Prostate gland (tissue), 2 donors: ENCODE results near the gene TBX4. TPM values are rescaled to one million over a fixed set of nuclear protein-coding genes. Genes with fewer than 3 reads are reported as not detected.
A peak's percentile ranks its signal among the peaks of the same experiment; 100 is the strongest.

Source experiments
- DNase-seq: peaks from one replicate; pipeline ENCODE4 v3.0.0-alpha.2; 2019; ENCODE audit warnings: low spot score
- H3K27ac ChIP-seq, 2 donors: fragments of 200-600 bp; sonication (generic); 2 replicates each; pipeline ENCODE4 v1.5.1; 2017 to 2019
- H3K27me3 ChIP-seq: fragments of 200-600 bp; sonication (generic); replicated peaks from 2 replicates; pipeline ENCODE4 v1.5.1; 2019; ENCODE audit not compliant: insufficient read depth
- H3K36me3 ChIP-seq, 2 donors: fragments of 200-600 bp; sonication (generic); 1 replicate in 1 of 2; 2 replicates in 1 of 2; pipeline versions ENCODE4 v1.5.1 to v1.8.1; 2017 to 2019
- H3K4me1 ChIP-seq: fragments of 200-600 bp; sonication (generic); replicated peaks from 2 replicates; pipeline ENCODE4 v1.5.1; 2019
- H3K4me3 ChIP-seq, 2 donors: fragments of 200-600 bp; sonication (generic); 2 replicates each; pipeline ENCODE4 v1.5.1; 2017 to 2019
- H3K9me3 ChIP-seq: fragments of 200-600 bp; sonication (generic); 2 replicates; pipeline ENCODE4 v1.5.1; 2017
- CTCF ChIP-seq, 4 experiments: fragments of 200-600 bp in 2 of 4; fragments of 450-650 bp in 2 of 4; sonication (generic) in 2 of 4; IDR thresholded peaks; 1 replicate in 3 of 4; 2 replicates in 1 of 4; pipeline ENCODE4 v1.5.1; 2016 to 2019; ENCODE audit warnings: antibody characterized with exemption in 4 of 4, mild to moderate bottlenecking in 2 of 4, moderate library complexity in 2 of 4
- POLR2A ChIP-seq: fragments of 450-650 bp; IDR thresholded peaks from one replicate; pipeline ENCODE4 v1.6.1; 2016; ENCODE audit warnings: antibody characterized with exemption, mild to moderate bottlenecking
- POLR2AphosphoS5 ChIP-seq: sonication (generic); formaldehyde crosslinking; IDR thresholded peaks from one replicate; pipeline ENCODE4 v1.6.1; 2017; ENCODE audit warnings: antibody characterized with exemption
- WGBS: methylation state at CpG from one replicate; pipeline ENCODE4 v1.1.5; 2018; 5-methylcytosine and 5-hydroxymethylcytosine counted together
- intact Hi-C: fragments of 100-400 bp; cut with DNase I; formaldehyde crosslinking; loops from one replicate; pipeline ENCODE4 v1.14.2; 2022
- total RNA-seq, 2 donors: library from RNA; depleted of rRNA; stranded (reverse); fragments of >200 nt; gene quantifications; one replicate each; pipeline ENCODE4 v1.1.0, GENCODE V29; 2016

TBX4 gene
- total RNA-seq, 2 donors from 2014 or later, result 3.5 to 5.0 TPM

- no peaks in the 10 kb centered on the region for H3K4me1 ChIP-seq
- intact Hi-C loops, result loop anchor here (1.0 to 5.0 kb wide), 4 partner anchors 46 to 654 kb away; partner anchors contain the start of gene MED13
- TF ChIP-seq POLR2AphosphoS5, result no peak
- peak in 3 of 4 experiments; percentile 14 to 34 (median 19) for TF ChIP-seq CTCF (IDR thresholded peaks at IDR 0.05)
- TF ChIP-seq POLR2A, result no peak
- DNase-seq, result peak; percentile 73
- no peaks in the 10 kb centered on the region for H3K27me3 ChIP-seq
- peak overlapping the region; percentile 95 to 98 for H3K27ac ChIP-seq
- peak overlapping the region; percentile 52 to 55 for H3K4me3 ChIP-seq
- 2% methylated on average over 61 of the region's 75 CpGs for WGBS
- H3K9me3 ChIP-seq, result no peaks in the 10 kb centered on the region
- H3K36me3 ChIP-seq, result no peaks in the 10 kb centered on the region
Measured at GRCh38 chr17:61411261-61412142, 40.7 kb upstream of the TBX4 start.

GRCh38 chr17:61412143-61412859, 39.9 kb upstream of the TBX4 start:
- Histone ChIP-seq H3K4me1 (no peaks in the 10 kb centered on the region), H3K36me3 (no peaks in the 10 kb centered on the region), H3K27ac (peak overlapping the region; percentile 95 to 98), H3K27me3 (no peaks in the 10 kb centered on the region), H3K4me3 (peak overlapping the region; percentile 52 to 55), H3K9me3 (no peaks in the 10 kb centered on the region)
- intact Hi-C loops, result loop anchor here (1.0 to 5.0 kb wide), 4 partner anchors 45 to 653 kb away; partner anchors contain the start of gene MED13
- peak; percentile 65 for DNase-seq
- 0% methylated on average over 41 of the region's 69 CpGs for WGBS
- peak; percentile 18 for TF ChIP-seq POLR2AphosphoS5
- TF ChIP-seq CTCF (IDR thresholded peaks at IDR 0.05), result peak; percentile 97 to 99 (median 98)
- no peak for TF ChIP-seq POLR2A

- no peaks in the 10 kb centered on the region for H3K27me3 ChIP-seq
- DNase-seq, result no peak
- no peaks in the 10 kb centered on the region for H3K36me3 ChIP-seq
- intact Hi-C loops, result loop anchor here (1.0 to 5.0 kb wide), 4 partner anchors 44 to 652 kb away; partner anchors contain the start of gene MED13
- H3K27ac ChIP-seq, result peak overlapping the region; percentile 95 to 98
- peak overlapping the region; percentile 52 to 55 for H3K4me3 ChIP-seq
- no peaks in the 10 kb centered on the region for H3K9me3 ChIP-seq
- 10% methylated on average over 29 of the region's 38 CpGs for WGBS
- no peak for TF ChIP-seq POLR2A
- no peak for TF ChIP-seq CTCF (IDR thresholded peaks at IDR 0.05)
- TF ChIP-seq POLR2AphosphoS5, result no peak
- H3K4me1 ChIP-seq, result no peaks in the 10 kb centered on the region
Measured at GRCh38 chr17:61412860-61413660, 39.2 kb upstream of the TBX4 start.

- H3K27me3 ChIP-seq, result no peaks in the 10 kb centered on the region
- intact Hi-C loops, result loop anchor here (2.0 to 5.0 kb wide), 3 partner anchors 44 to 161 kb away; no protein-coding TSS in a partner anchor
- 82% methylated on average over 8 of the region's 8 CpGs for WGBS
- H3K9me3 ChIP-seq, result no peaks in the 10 kb centered on the region
- no peak for DNase-seq
- no peak overlapping the region for H3K27ac ChIP-seq
- H3K4me3 ChIP-seq, result no peak overlapping the region
- no peaks in the 10 kb centered on the region for H3K36me3 ChIP-seq
- TF ChIP-seq POLR2AphosphoS5 (no peak), CTCF (IDR thresholded peaks at IDR 0.05) (no peak), POLR2A (no peak)
- H3K4me1 ChIP-seq, result no peaks in the 10 kb centered on the region
Measured at GRCh38 chr17:61413661-61414126, 38.5 kb upstream of the TBX4 start.
